Caco-2 (cell line): Measurements from ENCODE around the gene KRT1. TPM values are rescaled to one million over a fixed set of nuclear protein-coding genes. Genes with fewer than 3 reads are reported as not detected.
A peak's percentile ranks its signal among the peaks of the same experiment; 100 is the strongest.

Experiments
- BruUV-seq: library from RNA; stranded (reverse); fragments of 400-500 nt; replicated peaks from 2 replicates; lab custom pipeline; 2021; lab: Mats Ljungman, UMichigan
- CTCF ChIA-PET: fragments of 300-600 bp; sonication (Branson Sonifier 250); formaldehyde crosslinking; loops from one replicate; lab custom pipeline; 2022; ENCODE audit warnings: antibody characterized with exemption; lab: Charles Lee
- POLR2A ChIA-PET: fragments of 300-600 bp; sonication (Branson Sonifier 250); formaldehyde crosslinking; loops from one replicate; lab custom pipeline; 2022; ENCODE audit warnings: antibody characterized with exemption; lab: Charles Lee
- DNase-seq, 2 experiments: peaks; one replicate each; pipeline versions ENCODE4 v3.0.0 to v3.0.0-alpha.2; 2020 to 2022
- H3K27me3 ChIP-seq: replicated peaks from 2 replicates; pipeline ENCODE4 v1.6.0; 2011; ENCODE audit warnings: low read length; ENCODE audit not compliant: control insufficient read depth, insufficient read depth
- H3K36me3 ChIP-seq: 2 replicates; pipeline ENCODE4 v1.5.1; 2011; ENCODE audit warnings: low read length; ENCODE audit not compliant: control insufficient read depth, insufficient read depth
- H3K4me1 ChIP-seq: fragments of 250-450 bp; sonication (Bioruptor Pico); 2 replicates; pipeline ENCODE4 v1.5.1; 2020; ENCODE audit warnings: mild to moderate bottlenecking
- H3K4me3 ChIP-seq: 2 replicates; pipeline ENCODE4 v1.5.1; 2011; ENCODE audit warnings: low read depth, mild to moderate bottlenecking, control low read depth, low read length
- H3K9me3 ChIP-seq: fragments of 250-450 bp; sonication (Bioruptor Pico); 2 replicates; pipeline ENCODE4 v1.5.1; 2020; ENCODE audit warnings: mild to moderate bottlenecking, moderate library complexity
- H3K27ac Mint-ChIP-seq: one replicate; pipeline ENCODE4 v1.8.0; 2022; ENCODE audit warnings: mixed read lengths; ENCODE audit not compliant: unreplicated experiment
- H3K27me3 Mint-ChIP-seq: one replicate; pipeline ENCODE4 v1.8.0; 2022; ENCODE audit warnings: mixed read lengths; ENCODE audit not compliant: insufficient read depth, unreplicated experiment
- H3K36me3 Mint-ChIP-seq: one replicate; pipeline ENCODE4 v1.8.0; 2022; ENCODE audit warnings: mild to moderate bottlenecking, mixed read lengths; ENCODE audit not compliant: insufficient read depth, unreplicated experiment
- H3K4me1 Mint-ChIP-seq: one replicate; pipeline ENCODE4 v1.8.0; 2022; ENCODE audit warnings: low read depth, mixed read lengths; ENCODE audit not compliant: unreplicated experiment
- H3K4me3 Mint-ChIP-seq: one replicate; pipeline ENCODE4 v1.8.0; 2022; ENCODE audit warnings: mild to moderate bottlenecking, moderate library complexity, mixed read lengths; ENCODE audit not compliant: unreplicated experiment
- H3K9me3 Mint-ChIP-seq: one replicate; pipeline ENCODE4 v1.8.0; 2022; ENCODE audit warnings: mixed read lengths; ENCODE audit not compliant: unreplicated experiment
- CTCF ChIP-seq, 2 experiments: fragments of 200-600 bp in 1 of 2; IDR thresholded peaks; 1 replicate in 1 of 2; 2 replicates in 1 of 2; pipeline versions ENCODE4 v1.5.1 to v1.8.0; 2011 to 2022; ENCODE audit warnings: antibody characterized with exemption in 1 of 2, control low read depth in 1 of 2, inconsistent platforms in 1 of 2, low read depth in 1 of 2, low read length in 1 of 2, mild to moderate bottlenecking in 1 of 2, moderate library complexity in 1 of 2; ENCODE audit not compliant: insufficient read depth in 1 of 2, severe bottlenecking in 1 of 2, unreplicated experiment in 1 of 2
- intact Hi-C: fragments of 100-400 bp; cut with micrococcal nuclease; formaldehyde crosslinking; loops from one replicate; pipeline ENCODE4 v1.10.0; 2022; ENCODE audit not compliant: unreplicated experiment
- total RNA-seq: library from RNA; stranded (reverse); gene quantifications from 2 replicates; pipeline ENCODE4 v1.2.3, GENCODE V29; 2022

The KRT1 gene
- total RNA-seq, 1 experiment from 2014 or later = 0.20 TPM

GRCh38 chr12:52691841-52692150, 11.6 kb upstream of the KRT1 start:
- TF ChIP-seq CTCF (IDR thresholded peaks at IDR 0.05; ENCODE audit: insufficient read depth in 1 of 2, low read depth in 1 of 2, low read length in 1 of 2, severe bottlenecking in 1 of 2, unreplicated experiment in 1 of 2) = no peak
- ChIA-PET CTCF (interaction anchor here (0.7 to 1.3 kb wide), 3 partner anchors 173 to 180 kb away, joined by 3 to 8 read pairs (median 8); no protein-coding TSS in a partner anchor), POLR2A (no interaction called here)
- no peaks in the 10 kb centered on the region for H3K36me3 Mint-ChIP-seq
- H3K27me3 Mint-ChIP-seq = peaks cover 20% of the 10 kb centered on the region
- H3K27ac Mint-ChIP-seq = no peak overlapping the region
- no TSS peak for BruUV-seq
- no peak for DNase-seq
- no peak overlapping the region for H3K4me3 ChIP-seq
- no peaks in the 10 kb centered on the region for H3K4me1 ChIP-seq
- H3K9me3 ChIP-seq = no peaks in the 10 kb centered on the region
- no peaks in the 10 kb centered on the region; the same call in 1 of the 2 replicates for H3K27me3 ChIP-seq
- H3K4me1 Mint-ChIP-seq = no peaks in the 10 kb centered on the region
- intact Hi-C loops = no loop called here
- no peaks in the 10 kb centered on the region for H3K36me3 ChIP-seq
- H3K4me3 Mint-ChIP-seq = peak overlapping the region; percentile 65
- no peaks in the 10 kb centered on the region for H3K9me3 Mint-ChIP-seq

GRCh38 chr12:52691076-52691840, 11.1 kb upstream of the KRT1 start:
- ChIA-PET POLR2A (no interaction called here), CTCF (interaction anchor here (0.9 to 1.0 kb wide), 2 partner anchors 174 to 189 kb away, joined by 3 to 6 read pairs; no protein-coding TSS in a partner anchor)
- no peaks in the 10 kb centered on the region; the same call in 1 of the 2 replicates for H3K27me3 ChIP-seq
- peak in 1 of 2 experiments; percentile 28 for DNase-seq
- no peaks in the 10 kb centered on the region for H3K36me3 ChIP-seq
- Mint-ChIP-seq H3K36me3 (no peaks in the 10 kb centered on the region), H3K4me3 (peak overlapping the region; percentile 65), H3K27ac (no peak overlapping the region), H3K9me3 (no peaks in the 10 kb centered on the region), H3K4me1 (no peaks in the 10 kb centered on the region), H3K27me3 (peaks cover 19% of the 10 kb centered on the region)
- H3K9me3 ChIP-seq = no peaks in the 10 kb centered on the region
- BruUV-seq = no TSS peak
- intact Hi-C loops = no loop called here
- H3K4me3 ChIP-seq = peak overlapping the region; percentile 36
- H3K4me1 ChIP-seq = no peaks in the 10 kb centered on the region
- no peak for TF ChIP-seq CTCF (IDR thresholded peaks at IDR 0.05; ENCODE audit: insufficient read depth in 1 of 2, low read depth in 1 of 2, low read length in 1 of 2, severe bottlenecking in 1 of 2, unreplicated experiment in 1 of 2)

- no peak overlapping the region for H3K27ac Mint-ChIP-seq
- H3K36me3 Mint-ChIP-seq = no peaks in the 10 kb centered on the region
- H3K27me3 Mint-ChIP-seq = peaks cover 17% of the 10 kb centered on the region
- no peaks in the 10 kb centered on the region for H3K4me1 Mint-ChIP-seq
- no peaks in the 10 kb centered on the region for H3K9me3 Mint-ChIP-seq
- BruUV-seq = no TSS peak
- ChIA-PET POLR2A (interaction anchor here (0.6 kb wide), 1 partner anchor 210 kb away, joined by 3 read pairs; no protein-coding TSS in a partner anchor), CTCF (interaction anchor here (0.9 to 1.0 kb wide), 2 partner anchors 175 to 189 kb away, joined by 3 to 6 read pairs; no protein-coding TSS in a partner anchor)
- Histone ChIP-seq H3K9me3 (no peaks in the 10 kb centered on the region), H3K36me3 (no peaks in the 10 kb centered on the region), H3K27me3 (no peaks in the 10 kb centered on the region; the same call in 1 of the 2 replicates), H3K4me3 (peak overlapping the region; percentile 36), H3K4me1 (no peaks in the 10 kb centered on the region)
- DNase-seq = no peak
- no peak for TF ChIP-seq CTCF (IDR thresholded peaks at IDR 0.05; ENCODE audit: insufficient read depth in 1 of 2, low read depth in 1 of 2, low read length in 1 of 2, severe bottlenecking in 1 of 2, unreplicated experiment in 1 of 2)
- peak overlapping the region; percentile 65 for H3K4me3 Mint-ChIP-seq
- intact Hi-C loops = no loop called here
Measured at GRCh38 chr12:52690351-52691075, 10.3 kb upstream of the KRT1 start.
